Measurements from ENCODE around the gene BARX1. TPM values are rescaled to one million over a fixed set of nuclear protein-coding genes. Genes with fewer than 3 reads are reported as not detected.

The BARX1 gene
- total RNA-seq, 1 donor from 2014 or later = 11.8 TPM

DNA sequence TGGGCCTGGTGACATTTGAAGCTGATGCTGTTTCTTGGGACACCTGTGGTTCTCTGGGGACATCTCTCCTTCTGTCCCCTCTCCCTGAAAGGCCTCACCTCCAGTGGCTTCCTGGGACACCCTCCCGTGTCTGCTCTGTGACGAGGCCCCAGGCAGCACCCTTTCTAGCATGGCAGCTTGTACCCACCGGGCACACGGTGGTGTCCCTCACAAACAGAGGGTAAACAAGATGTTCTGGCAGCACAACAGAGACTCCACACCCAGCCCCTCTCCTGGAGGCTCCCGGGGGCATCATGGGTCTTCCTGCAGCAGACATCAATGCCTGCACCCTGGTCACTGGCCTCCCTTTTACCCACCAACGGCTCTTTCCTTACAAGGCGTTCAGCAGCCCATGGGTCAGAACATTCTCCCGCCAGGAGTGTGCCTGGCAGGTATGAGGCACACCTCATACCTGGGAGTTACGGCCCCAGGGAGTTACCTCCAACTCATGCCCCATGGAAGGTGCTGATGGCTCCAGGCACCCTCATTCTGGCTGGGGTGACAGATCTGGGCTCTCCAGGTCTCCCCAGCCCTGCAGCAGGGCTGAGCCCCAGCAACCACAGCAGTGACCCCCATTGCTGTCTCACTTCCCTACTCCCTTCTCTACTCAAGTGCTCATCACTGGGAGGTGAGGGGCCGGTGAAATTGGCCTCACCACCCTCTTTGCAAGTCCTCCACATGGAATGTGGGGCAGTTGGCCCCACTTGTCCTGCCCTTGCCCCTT lies 51.1 kb downstream of the BARX1 start:
- H3K4me3 Mint-ChIP-seq = no peak overlapping the region
- TF ChIP-seq, protein P1, sequence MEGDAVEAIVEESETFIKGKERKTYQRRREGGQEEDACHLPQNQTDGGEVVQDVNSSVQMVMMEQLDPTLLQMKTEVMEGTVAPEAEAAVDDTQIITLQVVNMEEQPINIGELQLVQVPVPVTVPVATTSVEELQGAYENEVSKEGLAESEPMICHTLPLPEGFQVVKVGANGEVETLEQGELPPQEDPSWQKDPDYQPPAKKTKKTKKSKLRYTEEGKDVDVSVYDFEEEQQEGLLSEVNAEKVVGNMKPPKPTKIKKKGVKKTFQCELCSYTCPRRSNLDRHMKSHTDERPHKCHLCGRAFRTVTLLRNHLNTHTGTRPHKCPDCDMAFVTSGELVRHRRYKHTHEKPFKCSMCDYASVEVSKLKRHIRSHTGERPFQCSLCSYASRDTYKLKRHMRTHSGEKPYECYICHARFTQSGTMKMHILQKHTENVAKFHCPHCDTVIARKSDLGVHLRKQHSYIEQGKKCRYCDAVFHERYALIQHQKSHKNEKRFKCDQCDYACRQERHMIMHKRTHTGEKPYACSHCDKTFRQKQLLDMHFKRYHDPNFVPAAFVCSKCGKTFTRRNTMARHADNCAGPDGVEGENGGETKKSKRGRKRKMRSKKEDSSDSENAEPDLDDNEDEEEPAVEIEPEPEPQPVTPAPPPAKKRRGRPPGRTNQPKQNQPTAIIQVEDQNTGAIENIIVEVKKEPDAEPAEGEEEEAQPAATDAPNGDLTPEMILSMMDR (conservative IDR thresholded peaks at IDR 0.05) = no peak
- H3K27ac Mint-ChIP-seq = no peak overlapping the region
- peaks cover 12% of the 10 kb centered on the region for H3K4me1 Mint-ChIP-seq (ENCODE audit: unreplicated experiment)
- H3K36me3 Mint-ChIP-seq = no peaks in the 10 kb centered on the region
- peaks cover 15% of the 10 kb centered on the region for H3K27me3 Mint-ChIP-seq
- peaks cover 5% of the 10 kb centered on the region for H3K9me3 Mint-ChIP-seq
- DNase-seq (ENCODE audit: extremely low spot score, unreplicated experiment) = no peak

DNA sequence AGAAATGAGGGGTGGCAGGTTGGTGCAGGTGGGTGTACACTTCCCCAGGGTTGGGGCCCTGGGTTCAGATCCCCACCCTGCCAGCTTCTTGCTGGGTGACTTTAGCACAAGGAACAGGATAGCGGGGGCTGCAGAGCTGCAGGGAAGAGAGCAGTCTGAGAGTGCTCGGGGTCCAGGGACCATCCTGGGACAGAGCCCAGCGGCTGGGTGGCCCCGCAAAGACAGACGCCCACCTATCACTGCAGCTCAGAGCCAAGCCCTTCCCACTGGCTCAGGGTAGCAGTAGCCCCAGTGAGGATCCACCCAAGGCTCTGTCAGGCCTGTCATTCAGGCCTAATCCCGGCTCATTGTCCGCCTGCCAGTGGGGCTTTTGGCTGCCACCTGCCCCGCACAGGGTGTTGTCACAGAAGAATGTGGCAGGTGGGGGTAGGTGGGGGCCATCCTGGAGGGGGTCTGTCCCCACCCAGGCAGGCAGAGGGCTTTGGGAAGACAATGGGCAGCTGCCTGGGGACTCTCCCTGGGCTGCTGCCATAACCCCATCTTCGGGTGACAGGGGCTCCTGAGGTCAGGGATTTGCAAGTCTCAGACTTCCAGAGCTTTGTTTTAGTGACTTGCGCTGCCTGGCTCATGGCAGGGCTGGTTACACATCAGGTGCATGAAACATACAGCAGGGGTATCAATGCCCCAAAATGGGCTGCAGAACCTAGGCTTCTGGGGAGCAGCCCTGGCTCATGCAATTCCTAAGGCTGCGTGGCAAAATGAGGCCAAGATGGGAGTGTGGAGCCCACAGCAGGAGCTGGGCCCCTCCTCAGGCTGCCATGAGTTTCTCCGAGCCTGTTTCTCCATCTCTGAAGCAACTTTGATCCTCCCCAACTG lies 52.1 kb downstream of the BARX1 start:
- TF ChIP-seq, protein P1 (conservative IDR thresholded peaks at IDR 0.05) = no peak
- Mint-ChIP-seq H3K36me3 (no peaks in the 10 kb centered on the region), H3K27me3 (peaks cover 14% of the 10 kb centered on the region)

DNA sequence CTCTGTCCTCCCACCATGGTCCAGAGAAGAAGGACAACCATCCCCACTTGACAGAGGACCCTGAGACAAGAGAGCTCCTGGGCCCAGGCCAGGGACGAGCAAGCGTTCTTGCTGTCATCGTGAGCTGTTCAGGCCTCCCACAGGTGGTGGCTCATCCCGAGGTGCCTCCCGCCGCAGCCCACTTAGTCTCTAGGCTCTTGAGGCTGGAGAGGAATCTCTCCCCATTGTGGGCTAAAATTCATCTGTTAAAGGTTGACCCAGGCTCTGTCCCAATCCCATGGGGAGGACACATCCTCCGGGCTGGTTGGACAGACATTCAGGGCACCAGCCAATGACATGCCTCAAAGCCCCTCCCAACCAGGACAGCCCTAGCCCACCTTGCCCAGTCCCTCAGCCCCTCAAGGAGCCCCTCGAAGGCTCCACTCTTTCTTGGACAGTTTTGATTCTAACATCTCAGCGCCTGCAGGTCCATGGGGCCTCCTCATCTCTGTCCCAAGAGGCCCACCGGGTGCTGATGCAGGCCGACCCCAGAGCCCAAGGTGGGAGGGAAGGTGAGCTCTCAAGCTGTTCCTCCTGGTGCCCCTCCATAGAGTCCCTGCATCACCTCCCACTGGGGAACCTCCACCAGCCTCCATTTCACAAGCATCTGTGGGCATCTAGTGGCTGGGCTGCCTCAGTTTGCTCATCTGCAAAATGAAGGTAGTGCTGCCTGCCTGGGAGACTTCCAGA lies 52.9 kb downstream of the BARX1 start:
- Mint-ChIP-seq H3K4me1 (ENCODE audit: unreplicated experiment) (peaks cover 15% of the 10 kb centered on the region), H3K9me3 (peaks cover 5% of the 10 kb centered on the region), H3K27ac (no peak overlapping the region), H3K4me3 (no peak overlapping the region), H3K36me3 (no peaks in the 10 kb centered on the region), H3K27me3 (peaks cover 14% of the 10 kb centered on the region)
- TF ChIP-seq, protein P1 (conservative IDR thresholded peaks at IDR 0.05) = no peak
- peak; percentile 50 for DNase-seq (ENCODE audit: extremely low spot score, unreplicated experiment)

More for the DNA sequence above, 52.1 kb downstream of the BARX1 start:
- no peak for DNase-seq (ENCODE audit: extremely low spot score, unreplicated experiment)
- Mint-ChIP-seq H3K9me3 (peaks cover 5% of the 10 kb centered on the region), H3K4me1 (ENCODE audit: unreplicated experiment) (peaks cover 15% of the 10 kb centered on the region), H3K27ac (no peak overlapping the region), H3K4me3 (no peak overlapping the region)

Other genes starting within 250 kb of the BARX1 start
- gene PTPDC1, start 129.1 kb upstream of the BARX1 start, total RNA-seq (ENCODE audit: low replicate concordance) = 6.1 and 7.9 TPM in 2 replicates